Fibroblast of lung (primary cell): ENCODE measurements around the gene C3orf20.

ENCODE experiments used
- CTCF ChIP-seq, 2 donors: IDR thresholded peaks in 1 of 2; conservative IDR thresholded peaks in 1 of 2; 1 replicate in 1 of 2; 2 replicates in 1 of 2; pipeline ENCODE4 v1.5.1; 2011 to 2012; ENCODE audit warnings: low read length in 2 of 2, control low read depth in 1 of 2, inconsistent platforms in 1 of 2, low read depth in 1 of 2, mild to moderate bottlenecking in 1 of 2
- EZH2 ChIP-seq: IDR thresholded peaks from 2 replicates; pipeline ENCODE4 v1.5.1; 2012; ENCODE audit warnings: low read length, control low read depth, mild to moderate bottlenecking; ENCODE audit errors: missing control alignments

- no peak for TF ChIP-seq CTCF (conservative IDR thresholded peaks at IDR 0.05 in 1 of 2, IDR thresholded peaks at IDR 0.05 in 1 of 2; ENCODE audit: low read depth in 1 of 2, low read length in 2 of 2)
- no peak for TF ChIP-seq EZH2
Measured at GRCh38 chr3:14703128-14703750, 28.3 kb downstream of the C3orf20 start.
